Measurements from ENCODE around the gene NCKAP5. TPM values are rescaled to one million over a fixed set of nuclear protein-coding genes. Genes with fewer than 3 reads are reported as not detected.

Gene NCKAP5
- total and polyA plus RNA-seq, 2 of the 8 experiments (the other 6 are each of a cell fraction or from before 2014, with no cell fraction given): 0.27 to 0.86 TPM

- no peak for TF ChIP-seq CHD7 (IDR thresholded peaks at IDR 0.05; ENCODE audit: insufficient replicate concordance, low read length)
- TF ChIP-seq SIN3A (conservative IDR thresholded peaks at IDR 0.05 in 1 of 2, IDR thresholded peaks at IDR 0.05 in 1 of 2; ENCODE audit: low read depth in 1 of 2, low read length in 2 of 2): no peak
- no peak for TF ChIP-seq JUND (IDR thresholded peaks at IDR 0.05; ENCODE audit: low read length)
- TF ChIP-seq CTCF (IDR thresholded peaks at IDR 0.05; ENCODE audit: control extremely low read depth in 1 of 3, insufficient read depth in 1 of 3, low read depth in 1 of 3, low read length in 3 of 3): no peak
These were observed 174.4 kb downstream of the NCKAP5 start (continued) for GRCh38 chr2:133393895-133394294.
